HepG2 (cell line): ENCODE data around the gene SNAP23. TPM values are rescaled to one million over a fixed set of nuclear protein-coding genes. Genes with fewer than 3 reads are reported as not detected.

Experiments used
- DNMT1 ChIP-seq: sonication (generic); formaldehyde crosslinking; IDR thresholded peaks from 2 replicates; pipeline ENCODE4 v1.5.1; 2020; ENCODE audit warnings: mild to moderate bottlenecking, missing genetic modification reagents
- HNF4G ChIP-seq, 2 experiments: sonication (generic) in 1 of 2; formaldehyde crosslinking in 1 of 2; IDR thresholded peaks; 2 replicates each; pipeline versions ENCODE4 v1.4.0 to v1.6.1; 2011 to 2020; ENCODE audit warnings: borderline replicate concordance in 2 of 2, low read depth in 2 of 2, mild to moderate bottlenecking in 2 of 2, low read length in 1 of 2, missing genetic modification reagents in 1 of 2, moderate library complexity in 1 of 2
- HNRNPL ChIP-seq: fragments of 200-400 bp; formaldehyde crosslinking; IDR thresholded peaks from 2 replicates; pipeline ENCODE4 v1.6.1; 2017; ENCODE audit warnings: mild to moderate bottlenecking, low read depth, low read length
- KLF16 ChIP-seq, 2 experiments: sonication (generic) in 1 of 2; formaldehyde crosslinking in 1 of 2; IDR thresholded peaks; 2 replicates each; pipeline versions ENCODE4 v1.6.1 to v1.8.0; 2016 to 2023; ENCODE audit warnings: missing genetic modification reagents in 2 of 2, missing compliant biosample characterization in 1 of 2
- MATR3 ChIP-seq: sonication (generic); formaldehyde crosslinking; IDR thresholded peaks from 2 replicates; pipeline ENCODE4 v1.4.0; 2020; ENCODE audit warnings: missing genetic modification reagents
- MBNL3 ChIP-seq: fragments of 250-450 bp; sonication (Bioruptor Pico); conservative IDR thresholded peaks from 2 replicates; pipeline ENCODE4 v1.8.0; 2022; ENCODE audit warnings: mild to moderate bottlenecking, inconsistent platforms
- NFKBIZ ChIP-seq: IDR thresholded peaks from 2 replicates; pipeline ENCODE4 v1.6.1; 2018; ENCODE audit warnings: missing genetic modification reagents, missing compliant biosample characterization
- PCBP1 ChIP-seq: fragments of 200-400 bp; formaldehyde crosslinking; IDR thresholded peaks from 2 replicates; pipeline ENCODE4 v1.6.1; 2017; ENCODE audit warnings: mild to moderate bottlenecking, low read depth, low read length, borderline replicate concordance
- RFX5 ChIP-seq: IDR thresholded peaks from 2 replicates; pipeline ENCODE4 v1.6.1; 2011; ENCODE audit warnings: low read depth, low read length, improper control_type of control experiment
- WIZ ChIP-seq: sonication (generic); formaldehyde crosslinking; IDR thresholded peaks from 2 replicates; pipeline ENCODE4 v1.5.1; 2020; ENCODE audit warnings: mild to moderate bottlenecking, missing genetic modification reagents
- ZFP41 ChIP-seq: sonication (generic); formaldehyde crosslinking; IDR thresholded peaks from 2 replicates; pipeline ENCODE4 v1.4.0; 2020; ENCODE audit warnings: mild to moderate bottlenecking, missing genetic modification reagents, borderline replicate concordance
- ZNF333 ChIP-seq: sonication (generic); formaldehyde crosslinking; IDR thresholded peaks from 2 replicates; pipeline ENCODE4 v1.4.0; 2020; ENCODE audit warnings: mild to moderate bottlenecking, missing genetic modification reagents, borderline replicate concordance
- ZNF530 ChIP-seq: sonication (generic); formaldehyde crosslinking; IDR thresholded peaks from 2 replicates; pipeline ENCODE4 v1.5.0; 2020; ENCODE audit warnings: low read depth, mild to moderate bottlenecking, missing genetic modification reagents
- polyA plus RNA-seq, 8 experiments: library from polyadenylated mRNA; depleted of rRNA in 3 of 8; stranded (reverse) in 7 of 8; unstranded in 1 of 8; fragments of >200 nt; fragmentation: Illumina TruSeq in 4 of 8; extraction: Trizol in 4 of 8; gene quantifications; 2 replicates each; pipeline versions ENCODE4 v1.2.1 to v1.2.3, GENCODE V29; 2011 to 2016; ENCODE audit warnings: low read depth in 4 of 8, missing spikeins in 1 of 8, mixed read lengths in 1 of 8; ENCODE audit not compliant: insufficient read depth in 1 of 8
- total RNA-seq, 5 experiments: library from RNA; depleted of rRNA; stranded (reverse); fragments of >200 nt; fragmentation: Illumina TruSeq; extraction: Trizol; gene quantifications; 2 replicates each; pipeline ENCODE4 v1.2.3, GENCODE V29; 2016; ENCODE audit warnings: low read depth in 1 of 5
- TF ChIP-seq, protein P1 (sequence below): sonication (generic); formaldehyde crosslinking; IDR thresholded peaks from 2 replicates; pipeline ENCODE4 v1.4.0; 2020; ENCODE audit warnings: low read depth, missing genetic modification reagents
- TF ChIP-seq, protein P2 (sequence below): sonication (generic); formaldehyde crosslinking; IDR thresholded peaks from 2 replicates; pipeline ENCODE4 v1.9.0; 2022; ENCODE audit warnings: missing genetic modification reagents, mild to moderate bottlenecking, borderline replicate concordance
- TF ChIP-seq, protein P3 (sequence below): sonication (generic); formaldehyde crosslinking; IDR thresholded peaks from 2 replicates; pipeline ENCODE4 v1.5.0; 2020; ENCODE audit warnings: missing genetic modification reagents
- TF ChIP-seq, protein P4 (sequence below): sonication (generic); formaldehyde crosslinking; IDR thresholded peaks from 2 replicates; pipeline ENCODE4 v1.4.0; 2020; ENCODE audit warnings: mild to moderate bottlenecking, missing genetic modification reagents
- TF ChIP-seq, protein P5 (sequence below): sonication (generic); formaldehyde crosslinking; IDR thresholded peaks from 2 replicates; pipeline ENCODE4 v1.4.0; 2020; ENCODE audit warnings: low read depth, mild to moderate bottlenecking, missing genetic modification reagents

SNAP23 gene
- total and polyA plus RNA-seq, 2 of the 13 experiments (the other 11 are each of a cell fraction or from before 2014, with no cell fraction given) = 37.0 to 101 TPM

DNA sequence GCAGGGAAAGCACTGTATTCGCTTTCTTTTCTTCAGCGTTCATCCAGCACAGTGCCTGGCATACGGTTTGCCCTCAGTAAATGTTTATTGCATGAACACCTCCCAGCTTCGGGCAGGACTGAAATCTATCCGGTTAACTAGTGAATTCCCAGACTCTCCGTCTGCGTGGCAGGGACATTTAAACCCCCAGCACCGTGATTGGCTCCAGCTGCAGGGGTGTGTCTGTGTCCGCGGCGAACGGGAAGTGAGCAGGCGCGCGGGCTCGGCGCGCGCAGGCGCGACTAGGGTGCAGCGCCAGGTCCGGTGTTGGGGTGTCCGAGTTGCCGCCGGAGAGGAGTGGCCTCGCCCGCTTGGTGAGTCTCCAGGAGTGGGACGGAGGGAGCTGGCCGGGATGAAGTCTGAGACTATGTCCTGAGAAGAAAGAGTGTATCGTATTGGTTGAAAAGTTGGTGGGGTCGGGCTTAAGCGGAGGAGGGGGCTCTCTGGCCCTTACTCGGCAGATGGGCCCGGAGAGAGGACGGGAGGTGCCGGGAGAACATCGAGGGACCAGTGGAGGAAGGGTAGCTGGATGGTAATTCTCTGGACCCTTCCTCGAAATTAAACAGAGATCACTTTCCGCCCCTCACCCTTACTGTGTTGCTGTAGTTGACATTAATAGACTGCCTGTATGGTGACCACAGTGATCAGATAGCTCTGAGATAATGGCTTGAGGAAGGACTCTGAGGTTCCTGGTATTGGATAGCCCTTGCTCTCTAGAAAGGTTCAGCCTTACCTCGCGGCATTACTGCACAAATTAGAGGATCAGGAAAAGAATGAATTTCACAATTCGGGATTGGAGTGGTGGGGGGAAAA, at the start of gene SNAP23 (continued):
- no peak for TF ChIP-seq MBNL3 (CRISPR knock-in tag)
- TF ChIP-seq, protein P1, sequence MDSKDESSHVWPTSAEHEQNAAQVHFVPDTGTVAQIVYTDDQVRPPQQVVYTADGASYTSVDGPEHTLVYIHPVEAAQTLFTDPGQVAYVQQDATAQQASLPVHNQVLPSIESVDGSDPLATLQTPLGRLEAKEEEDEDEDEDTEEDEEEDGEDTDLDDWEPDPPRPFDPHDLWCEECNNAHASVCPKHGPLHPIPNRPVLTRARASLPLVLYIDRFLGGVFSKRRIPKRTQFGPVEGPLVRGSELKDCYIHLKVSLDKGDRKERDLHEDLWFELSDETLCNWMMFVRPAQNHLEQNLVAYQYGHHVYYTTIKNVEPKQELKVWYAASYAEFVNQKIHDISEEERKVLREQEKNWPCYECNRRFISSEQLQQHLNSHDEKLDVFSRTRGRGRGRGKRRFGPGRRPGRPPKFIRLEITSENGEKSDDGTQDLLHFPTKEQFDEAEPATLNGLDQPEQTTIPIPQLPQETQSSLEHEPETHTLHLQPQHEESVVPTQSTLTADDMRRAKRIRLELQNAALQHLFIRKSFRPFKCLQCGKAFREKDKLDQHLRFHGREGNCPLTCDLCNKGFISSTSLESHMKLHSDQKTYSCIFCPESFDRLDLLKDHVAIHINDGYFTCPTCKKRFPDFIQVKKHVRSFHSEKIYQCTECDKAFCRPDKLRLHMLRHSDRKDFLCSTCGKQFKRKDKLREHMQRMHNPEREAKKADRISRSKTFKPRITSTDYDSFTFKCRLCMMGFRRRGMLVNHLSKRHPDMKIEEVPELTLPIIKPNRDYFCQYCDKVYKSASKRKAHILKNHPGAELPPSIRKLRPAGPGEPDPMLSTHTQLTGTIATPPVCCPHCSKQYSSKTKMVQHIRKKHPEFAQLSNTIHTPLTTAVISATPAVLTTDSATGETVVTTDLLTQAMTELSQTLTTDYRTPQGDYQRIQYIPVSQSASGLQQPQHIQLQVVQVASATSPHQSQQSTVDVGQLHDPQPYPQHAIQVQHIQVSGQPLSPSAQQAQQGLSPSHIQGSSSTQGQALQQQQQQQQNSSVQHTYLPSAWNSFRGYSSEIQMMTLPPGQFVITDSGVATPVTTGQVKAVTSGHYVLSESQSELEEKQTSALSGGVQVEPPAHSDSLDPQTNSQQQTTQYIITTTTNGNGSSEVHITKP (CRISPR knock-in tag) = peak; percentile 38; the same call in 1 of the 2 replicates
- TF ChIP-seq KLF16 (CRISPR knock-in tag; IDR thresholded peaks at IDR 0.05) = peak in 1 of 2 experiments; percentile 58; a peak in 1 of 4 replicates
- TF ChIP-seq, protein P2, sequence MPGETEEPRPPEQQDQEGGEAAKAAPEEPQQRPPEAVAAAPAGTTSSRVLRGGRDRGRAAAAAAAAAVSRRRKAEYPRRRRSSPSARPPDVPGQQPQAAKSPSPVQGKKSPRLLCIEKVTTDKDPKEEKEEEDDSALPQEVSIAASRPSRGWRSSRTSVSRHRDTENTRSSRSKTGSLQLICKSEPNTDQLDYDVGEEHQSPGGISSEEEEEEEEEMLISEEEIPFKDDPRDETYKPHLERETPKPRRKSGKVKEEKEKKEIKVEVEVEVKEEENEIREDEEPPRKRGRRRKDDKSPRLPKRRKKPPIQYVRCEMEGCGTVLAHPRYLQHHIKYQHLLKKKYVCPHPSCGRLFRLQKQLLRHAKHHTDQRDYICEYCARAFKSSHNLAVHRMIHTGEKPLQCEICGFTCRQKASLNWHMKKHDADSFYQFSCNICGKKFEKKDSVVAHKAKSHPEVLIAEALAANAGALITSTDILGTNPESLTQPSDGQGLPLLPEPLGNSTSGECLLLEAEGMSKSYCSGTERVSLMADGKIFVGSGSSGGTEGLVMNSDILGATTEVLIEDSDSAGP = peak; percentile 69; the same call in 1 of the 2 replicates
- TF ChIP-seq HNRNPL = no peak
- TF ChIP-seq PCBP1 = no peak
- TF ChIP-seq HNF4G (IDR thresholded peaks at IDR 0.05; ENCODE audit: borderline replicate concordance, low read depth, low read length) = no peak
- no peak for TF ChIP-seq HNF4G (CRISPR knock-in tag; IDR thresholded peaks at IDR 0.05; ENCODE audit: borderline replicate concordance, low read depth)
- no peak for TF ChIP-seq WIZ (CRISPR knock-in tag)
- TF ChIP-seq DNMT1 (CRISPR knock-in tag) = no peak
- TF ChIP-seq ZNF333 (CRISPR knock-in tag) = no peak
- TF ChIP-seq, protein P3, sequence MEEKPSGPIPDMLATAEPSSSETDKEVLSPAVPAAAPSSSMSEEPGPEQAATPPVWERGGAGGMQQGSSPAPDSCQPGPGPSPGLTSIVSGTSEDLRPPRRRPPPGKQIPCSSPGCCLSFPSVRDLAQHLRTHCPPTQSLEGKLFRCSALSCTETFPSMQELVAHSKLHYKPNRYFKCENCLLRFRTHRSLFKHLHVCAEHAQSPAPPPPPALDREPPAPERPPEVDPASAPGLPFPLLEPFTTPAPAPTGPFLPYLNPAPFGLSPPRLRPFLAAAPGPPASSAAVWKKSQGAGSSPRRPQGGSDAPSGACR (CRISPR knock-in tag) = no peak
- no peak for TF ChIP-seq ZFP41 (CRISPR knock-in tag)
- TF ChIP-seq RFX5 = 0 out of 2 replicates have a peak, but pooled peaks have one; percentile 9
- TF ChIP-seq ZNF530 (CRISPR knock-in tag) = no peak
- TF ChIP-seq NFKBIZ (CRISPR knock-in tag) = no peak
- TF ChIP-seq MATR3 = no peak
- TF ChIP-seq, protein P4, sequence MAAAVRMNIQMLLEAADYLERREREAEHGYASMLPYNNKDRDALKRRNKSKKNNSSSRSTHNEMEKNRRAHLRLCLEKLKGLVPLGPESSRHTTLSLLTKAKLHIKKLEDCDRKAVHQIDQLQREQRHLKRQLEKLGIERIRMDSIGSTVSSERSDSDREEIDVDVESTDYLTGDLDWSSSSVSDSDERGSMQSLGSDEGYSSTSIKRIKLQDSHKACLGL (CRISPR knock-in tag) = no peak
- TF ChIP-seq, protein P5, sequence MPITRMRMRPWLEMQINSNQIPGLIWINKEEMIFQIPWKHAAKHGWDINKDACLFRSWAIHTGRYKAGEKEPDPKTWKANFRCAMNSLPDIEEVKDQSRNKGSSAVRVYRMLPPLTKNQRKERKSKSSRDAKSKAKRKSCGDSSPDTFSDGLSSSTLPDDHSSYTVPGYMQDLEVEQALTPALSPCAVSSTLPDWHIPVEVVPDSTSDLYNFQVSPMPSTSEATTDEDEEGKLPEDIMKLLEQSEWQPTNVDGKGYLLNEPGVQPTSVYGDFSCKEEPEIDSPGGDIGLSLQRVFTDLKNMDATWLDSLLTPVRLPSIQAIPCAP (CRISPR knock-in tag) = no peak
